Astrocyte of the cerebellum (primary cell): ENCODE results near the gene FSD1.
A peak's percentile ranks its signal among the peaks of the same experiment; 100 is the strongest.
"Not testable (repeated sequence)": the region's sequence is repeated elsewhere in the genome, so short reads cannot be mapped to it uniquely, and the experiment has no call there.

ENCODE experiments used
- DNase-seq: peaks from one replicate; pipeline ENCODE4 v3.0.0-alpha.2; 2011; ENCODE audit warnings: low read depth
- H3K4me3 ChIP-seq: 2 replicates; pipeline ENCODE4 v1.5.1; 2011; ENCODE audit warnings: mild to moderate bottlenecking, low read depth, low read length, moderate library complexity
- in situ Hi-C: cut with HindIII; loops from 2 replicates; pipeline ENCODE4 v1.10.0; 2017; ENCODE audit warnings: low sequenced_read_pairs
- TF ChIP-seq, protein P1 (sequence below): IDR thresholded peaks from 2 replicates; pipeline ENCODE4 v1.5.1; 2012; ENCODE audit warnings: low read length, low read depth, moderate library complexity, mild to moderate bottlenecking; ENCODE audit errors: missing control alignments

The FSD1 gene

GRCh38 chr19:4345342-4346019 is 41.1 kb downstream of the FSD1 start:
- in situ Hi-C loops, result no loop called here
- TF ChIP-seq, protein P1, sequence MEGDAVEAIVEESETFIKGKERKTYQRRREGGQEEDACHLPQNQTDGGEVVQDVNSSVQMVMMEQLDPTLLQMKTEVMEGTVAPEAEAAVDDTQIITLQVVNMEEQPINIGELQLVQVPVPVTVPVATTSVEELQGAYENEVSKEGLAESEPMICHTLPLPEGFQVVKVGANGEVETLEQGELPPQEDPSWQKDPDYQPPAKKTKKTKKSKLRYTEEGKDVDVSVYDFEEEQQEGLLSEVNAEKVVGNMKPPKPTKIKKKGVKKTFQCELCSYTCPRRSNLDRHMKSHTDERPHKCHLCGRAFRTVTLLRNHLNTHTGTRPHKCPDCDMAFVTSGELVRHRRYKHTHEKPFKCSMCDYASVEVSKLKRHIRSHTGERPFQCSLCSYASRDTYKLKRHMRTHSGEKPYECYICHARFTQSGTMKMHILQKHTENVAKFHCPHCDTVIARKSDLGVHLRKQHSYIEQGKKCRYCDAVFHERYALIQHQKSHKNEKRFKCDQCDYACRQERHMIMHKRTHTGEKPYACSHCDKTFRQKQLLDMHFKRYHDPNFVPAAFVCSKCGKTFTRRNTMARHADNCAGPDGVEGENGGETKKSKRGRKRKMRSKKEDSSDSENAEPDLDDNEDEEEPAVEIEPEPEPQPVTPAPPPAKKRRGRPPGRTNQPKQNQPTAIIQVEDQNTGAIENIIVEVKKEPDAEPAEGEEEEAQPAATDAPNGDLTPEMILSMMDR, result no peak
- no peak overlapping the region for H3K4me3 ChIP-seq
- DNase-seq, result no peak

GRCh38 chr19:4346020-4346383 is 41.6 kb downstream of the FSD1 start:
- in situ Hi-C loops, result no loop called here
- DNase-seq, result no peak
- H3K4me3 ChIP-seq, result no peak overlapping the region
- TF ChIP-seq, protein P1, result no peak

DNA sequence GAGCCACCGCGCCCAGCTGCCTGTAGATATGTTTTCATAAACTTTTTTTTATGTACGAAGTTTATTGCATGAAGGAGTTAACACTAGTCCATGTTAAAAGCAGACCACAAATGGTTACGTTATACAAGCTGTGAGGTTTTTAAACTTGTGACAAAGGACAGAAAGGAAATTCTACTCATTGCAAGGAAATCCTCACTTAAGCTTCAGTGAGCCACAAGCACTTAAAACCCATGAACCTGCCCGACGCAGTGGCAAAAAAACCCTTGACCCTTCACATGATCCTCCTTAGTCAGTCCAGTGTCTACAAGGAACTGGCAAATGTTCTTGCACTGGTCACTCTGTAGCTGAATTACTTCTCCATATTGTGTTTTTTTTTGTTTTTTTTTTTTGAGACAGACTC is 43.1 kb downstream of the FSD1 start:
- no peak overlapping the region for H3K4me3 ChIP-seq
- in situ Hi-C loops, result no loop called here
- DNase-seq, result no peak
- TF ChIP-seq, protein P1, result no peak

DNA sequence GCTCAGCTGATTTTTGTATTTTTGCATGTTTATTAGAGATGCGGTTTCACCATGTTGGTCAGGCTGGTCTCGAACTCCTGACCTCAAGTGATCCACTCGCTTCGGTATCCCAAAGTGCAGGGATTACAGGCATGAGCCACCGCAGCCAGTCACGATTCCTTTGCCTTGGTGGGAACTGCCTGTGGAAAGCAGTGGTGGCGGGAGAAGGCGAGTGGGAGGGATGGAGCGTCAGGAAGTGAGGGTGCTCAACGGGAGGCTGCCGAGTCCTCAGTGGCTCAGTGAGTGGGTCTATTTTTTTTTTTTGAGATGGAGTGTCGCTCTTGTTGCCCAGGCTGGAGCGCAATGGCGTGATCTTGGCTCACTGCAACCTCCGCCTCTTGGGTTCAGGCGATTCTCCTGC is 44.8 kb downstream of the FSD1 start:
- H3K4me3 ChIP-seq, in situ Hi-C loops, DNase-seq: not testable (repeated sequence)

DNA sequence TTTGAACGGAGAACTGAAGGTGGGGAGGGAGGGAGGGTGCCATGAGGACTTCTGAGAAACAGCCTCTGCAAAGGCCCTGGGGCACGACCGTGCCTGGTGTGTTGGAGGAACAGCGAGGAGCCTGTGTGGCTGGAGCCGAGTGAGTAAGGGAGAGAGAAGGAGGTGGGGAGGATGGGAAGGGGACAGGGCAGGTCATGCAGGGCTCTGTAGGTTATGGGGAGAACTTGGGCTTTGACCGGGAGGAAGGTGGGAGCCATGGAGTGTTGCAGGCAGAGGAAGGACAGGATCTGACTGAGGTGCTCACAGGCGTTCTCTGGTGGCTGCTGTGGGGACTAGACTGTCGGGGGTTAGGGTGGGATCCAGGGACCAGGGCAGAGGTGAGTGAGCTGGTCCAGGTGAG is 45.7 kb downstream of the FSD1 start:
- TF ChIP-seq, protein P1, result no peak
- DNase-seq, result no peak
- in situ Hi-C loops, result no loop called here
- no peak overlapping the region for H3K4me3 ChIP-seq

DNA sequence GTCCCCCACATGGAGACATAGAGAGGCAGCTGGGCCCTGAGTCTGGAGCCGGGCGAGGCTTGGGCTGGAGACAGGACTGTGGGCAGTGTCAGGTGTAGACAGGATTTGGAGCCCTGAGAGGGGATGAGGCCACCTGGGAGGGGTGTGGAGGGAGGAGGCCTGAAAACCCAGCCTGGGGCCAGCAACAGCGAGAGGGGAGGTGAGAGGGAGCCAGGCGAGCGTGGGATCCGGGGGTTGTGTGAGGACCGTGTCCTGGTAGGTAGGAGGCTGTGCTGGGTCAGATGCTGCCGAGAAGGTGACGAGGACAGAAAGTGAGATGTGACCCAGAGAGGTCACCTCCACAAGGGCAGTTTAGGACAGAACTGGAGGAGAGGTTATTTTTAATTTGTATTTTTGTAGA is 46.3 kb downstream of the FSD1 start:
- no peak for DNase-seq
- TF ChIP-seq, protein P1, result no peak
- H3K4me3 ChIP-seq, result no peak overlapping the region
- in situ Hi-C loops, result no loop called here

DNA sequence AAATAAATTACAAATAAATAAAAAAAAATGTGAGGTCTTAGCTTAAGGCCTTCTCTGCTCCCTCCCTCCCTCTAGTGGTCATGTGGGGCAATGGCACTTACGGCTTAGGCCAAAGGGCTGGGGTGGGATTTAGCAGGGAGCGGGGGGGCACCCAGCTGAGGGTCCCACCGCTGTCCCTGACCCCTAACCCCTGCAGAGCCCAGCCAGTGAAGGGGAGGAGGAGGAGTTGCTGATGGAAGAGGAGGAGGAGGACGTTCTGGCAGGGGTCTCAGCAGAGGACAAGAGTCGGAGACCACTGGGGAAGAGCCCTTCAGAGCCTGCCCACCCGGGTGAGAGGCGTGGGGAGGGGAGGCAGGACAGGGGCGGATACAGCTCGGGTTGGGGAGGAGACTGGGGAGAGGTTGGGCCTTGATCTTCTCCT is 48.3 kb downstream of the FSD1 start:
- TF ChIP-seq, protein P1, result peak; percentile 96
- no peak overlapping the region for H3K4me3 ChIP-seq
- peak; percentile 63 for DNase-seq
- in situ Hi-C loops, result no loop called here
